Keratinocyte (primary cell): ENCODE data around the gene SH2D2A. TPM values are rescaled to one million over a fixed set of nuclear protein-coding genes. Genes with fewer than 3 reads are reported as not detected.

Experiments
- DNase-seq: peaks from one replicate; pipeline ENCODE4 v3.0.0-alpha.2; 2011; ENCODE audit warnings: low read depth, missing footprints, low spot score
- FAIRE-seq: peaks from 2 replicates; lab custom pipeline; 2011; peaks lifted over from hg19 to GRCh38; lab: Jason Lieb, UNC
- H2AFZ ChIP-seq: 2 replicates; pipeline ENCODE4 v1.6.0; 2012; ENCODE audit warnings: low read length, control low read depth, inconsistent platforms; ENCODE audit not compliant: control insufficient read depth
- H3K27ac ChIP-seq: 2 replicates; pipeline ENCODE4 v1.5.1; 2011; ENCODE audit warnings: low read length; ENCODE audit not compliant: control insufficient read depth, insufficient read depth
- H3K27me3 ChIP-seq: 3 replicates; pipeline ENCODE4 v1.6.0; 2011; ENCODE audit warnings: low read length; ENCODE audit not compliant: control insufficient read depth, insufficient read depth; ENCODE audit errors: extremely low read depth
- H3K36me3 ChIP-seq, 2 experiments: 2 replicates in 1 of 2; 3 replicates in 1 of 2; pipeline ENCODE4 v1.5.1; 2011; ENCODE audit warnings: low read length in 2 of 2, mild to moderate bottlenecking in 1 of 2; ENCODE audit not compliant: control insufficient read depth in 2 of 2, insufficient read depth in 2 of 2; ENCODE audit errors: extremely low read depth in 1 of 2
- H3K4me1 ChIP-seq: 3 replicates; pipeline ENCODE4 v1.5.1; 2011; ENCODE audit warnings: low read length; ENCODE audit not compliant: control insufficient read depth, insufficient read depth; ENCODE audit errors: extremely low read depth
- H3K4me2 ChIP-seq: 3 replicates; pipeline ENCODE4 v1.6.0; 2011; ENCODE audit warnings: low read depth, low read length; ENCODE audit not compliant: control insufficient read depth, insufficient read depth; ENCODE audit errors: extremely low read depth
- H3K4me3 ChIP-seq, 3 experiments: fragments of 200-600 bp in 1 of 3; sonication (generic) in 1 of 3; 2 replicates in 2 of 3; 3 replicates in 1 of 3; pipeline ENCODE4 v1.5.1; 2011 to 2016; ENCODE audit warnings: low read length in 3 of 3, mild to moderate bottlenecking in 3 of 3, control low read depth in 2 of 3, inconsistent platforms in 1 of 3, low read depth in 1 of 3, mixed read lengths in 1 of 3, mixed run types in 1 of 3, moderate library complexity in 1 of 3; ENCODE audit not compliant: control insufficient read depth in 2 of 3, insufficient read depth in 2 of 3; ENCODE audit errors: extremely low read depth in 1 of 3
- H3K79me2 ChIP-seq: 2 replicates; pipeline ENCODE4 v1.6.0; 2012; ENCODE audit warnings: low read length; ENCODE audit not compliant: control insufficient read depth, insufficient read depth
- H3K9ac ChIP-seq: 3 replicates; pipeline ENCODE4 v1.6.0; 2011; ENCODE audit warnings: low read length; ENCODE audit not compliant: control insufficient read depth, insufficient read depth; ENCODE audit errors: extremely low read depth
- H3K9me1 ChIP-seq: 3 replicates; pipeline ENCODE4 v1.6.0; 2011; ENCODE audit warnings: low read length; ENCODE audit not compliant: control insufficient read depth, insufficient read depth; ENCODE audit errors: extremely low read depth
- H3K9me3 ChIP-seq: 2 replicates; pipeline ENCODE4 v1.5.1; 2012; ENCODE audit warnings: low read depth, low read length; ENCODE audit not compliant: control insufficient read depth
- H4K20me1 ChIP-seq: 3 replicates; pipeline ENCODE4 v1.6.0; 2011; ENCODE audit warnings: low read length; ENCODE audit not compliant: control insufficient read depth, insufficient read depth; ENCODE audit errors: extremely low read depth
- CTCF ChIP-seq, 3 experiments: IDR thresholded peaks in 1 of 3; conservative IDR thresholded peaks in 1 of 3; optimal IDR thresholded peaks in 1 of 3; 2 replicates in 2 of 3; 3 replicates in 1 of 3; pipeline versions ENCODE3 to v1.5.1; 2011; ENCODE audit warnings: low read length in 3 of 3, mild to moderate bottlenecking in 3 of 3, moderate library complexity in 2 of 3, control low read depth in 1 of 3, inconsistent platforms in 1 of 3; ENCODE audit not compliant: insufficient read depth in 2 of 3; ENCODE audit errors: extremely low read depth in 1 of 3
- EZH2 ChIP-seq: IDR thresholded peaks from one replicate; pipeline ENCODE4 v1.6.1; 2012; ENCODE audit warnings: inconsistent platforms, mild to moderate bottlenecking, low read length, moderate library complexity
- dilution Hi-C: fragments of 300-500 bp; cut with MboI; formaldehyde crosslinking; loops from one replicate; pipeline ENCODE4 v1.7.0; 2020; ENCODE audit warnings: low sequenced_read_pairs; ENCODE audit not compliant: extremely low pct_ligation_motif_present
- polyA plus RNA-seq, 5 experiments: library from polyadenylated mRNA; depleted of rRNA in 3 of 5; stranded (reverse) in 3 of 5; stranded (forward) in 1 of 5; unstranded in 1 of 5; fragments of >200 nt; gene quantifications; 1 replicate in 1 of 5; 2 replicates in 3 of 5; 3 replicates in 1 of 5; pipeline versions ENCODE4 v1.2.1 to v1.2.3, GENCODE V29; 2011 to 2012; ENCODE audit warnings: missing spikeins in 2 of 5, low read depth in 1 of 5, low replicate concordance in 1 of 5

SH2D2A gene
- polyA plus RNA-seq, 1 donor (not counting 4 experiments of a cell fraction or from before 2014, with no cell fraction given): 2.5 TPM

- dilution Hi-C loops: no loop called here
- Histone ChIP-seq H3K9ac (no peak overlapping the region), H4K20me1 (peaks cover 9% of the 10 kb centered on the region), H3K9me3 (no peaks in the 10 kb centered on the region), H3K4me3 (no peak overlapping the region), H3K4me1 (peaks cover 4% of the 10 kb centered on the region), H3K9me1 (no peaks in the 10 kb centered on the region), H3K27ac (no peak overlapping the region), H3K36me3 (peaks cover 2 to 11% of the 10 kb centered on the region in 2 experiments), H3K4me2 (no peak overlapping the region), H3K27me3 (no peaks in the 10 kb centered on the region), H2AFZ (no peak overlapping the region), H3K79me2 (peaks cover 76% of the 10 kb centered on the region)
- FAIRE-seq: no peak
- no peak for DNase-seq
- TF ChIP-seq EZH2 (no peak), CTCF (optimal IDR thresholded peaks at IDR 0.05 in 1 of 3, IDR thresholded peaks at IDR 0.05 in 1 of 3, conservative IDR thresholded peaks at IDR 0.05 in 1 of 3; ENCODE audit: extremely low read depth in 1 of 3, insufficient read depth in 2 of 3, low read length in 3 of 3) (no peak)
Measured at GRCh38 chr1:156777573-156777972, 39.1 kb downstream of the SH2D2A start.

DNA sequence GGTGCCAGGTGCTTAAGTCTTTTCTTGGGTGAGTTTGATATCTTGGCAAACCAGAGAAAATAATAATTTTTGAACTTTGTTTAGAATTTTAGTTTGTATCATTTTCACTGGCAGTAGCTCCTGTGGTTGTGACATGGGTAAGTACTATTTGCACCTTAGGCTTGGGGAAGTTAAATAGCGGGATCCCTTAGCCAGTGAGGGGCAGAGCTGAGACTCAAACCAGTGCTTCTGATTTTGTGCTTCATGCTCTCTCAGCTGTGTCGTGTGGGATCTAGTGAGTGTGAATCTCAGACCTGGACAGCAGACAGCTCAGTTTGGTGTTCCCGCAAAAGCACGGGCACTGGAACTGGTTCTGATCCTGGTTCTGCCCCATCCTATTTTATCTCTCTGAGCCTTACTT lies 39.7 kb downstream of the SH2D2A start:
- Histone ChIP-seq H3K79me2 (peaks cover 77% of the 10 kb centered on the region), H3K4me1 (peaks cover 5% of the 10 kb centered on the region), H2AFZ (no peak overlapping the region), H3K9me3 (no peaks in the 10 kb centered on the region), H3K27me3 (no peaks in the 10 kb centered on the region), H3K27ac (no peak overlapping the region), H3K4me3 (no peak overlapping the region), H3K9ac (no peak overlapping the region), H3K9me1 (no peaks in the 10 kb centered on the region), H3K4me2 (no peak overlapping the region), H4K20me1 (peaks cover 12% of the 10 kb centered on the region), H3K36me3 (peaks cover 2 to 7% of the 10 kb centered on the region in 2 experiments)
- DNase-seq: no peak
- no peak for FAIRE-seq
- dilution Hi-C loops: no loop called here
- no peak for TF ChIP-seq EZH2
- TF ChIP-seq CTCF (optimal IDR thresholded peaks at IDR 0.05 in 1 of 3, IDR thresholded peaks at IDR 0.05 in 1 of 3, conservative IDR thresholded peaks at IDR 0.05 in 1 of 3; ENCODE audit: extremely low read depth in 1 of 3, insufficient read depth in 2 of 3, low read length in 3 of 3): no peak
